ENCODE measurements around the gene STEAP2. TPM values are rescaled to one million over a fixed set of nuclear protein-coding genes. Genes with fewer than 3 reads are reported as not detected.

STEAP2 gene
- total RNA-seq, 1 experiment from 2014 or later = 13.4 TPM

GRCh38 chr7:90216771-90217170, 5.2 kb downstream of the STEAP2 start:
- no peak overlapping the region for H3K27ac ChIP-seq (ENCODE audit: low read depth, low read length)

More at GRCh38 chr7:90216771-90217170, 5.2 kb downstream of the STEAP2 start:
- CTCF ChIA-PET = no interaction called here
- Histone ChIP-seq H3K4me1 (ENCODE audit: control insufficient read depth in 1 of 2, insufficient read depth in 2 of 2, low read length in 2 of 2) (peaks cover 4 to 10% of the 10 kb centered on the region in 2 experiments), H3K4me2 (ENCODE audit: low read length) (no peak overlapping the region), H3K36me3 (ENCODE audit: control insufficient read depth in 1 of 2, insufficient read depth in 2 of 2, low read length in 2 of 2) (no peaks in the 10 kb centered on the region), H3K4me3 (replicated peaks in 1 of 2; ENCODE audit: low read depth in 1 of 2, low read length in 2 of 2) (no peak overlapping the region), H3K27me3 (ENCODE audit: insufficient read depth, low read length) (no peaks in the 10 kb centered on the region), H4K20me1 (ENCODE audit: insufficient read depth) (no peaks in the 10 kb centered on the region), H3K9me2 (ENCODE audit: insufficient read depth) (no peaks in the 10 kb centered on the region), H3K9ac (ENCODE audit: low read length) (no peak overlapping the region), H3K9me3 (ENCODE audit: control insufficient read depth in 1 of 2, insufficient read depth in 1 of 2, low read depth in 1 of 2, low read length in 2 of 2) (no peaks in the 10 kb centered on the region), H3K79me2 (ENCODE audit: insufficient read depth, low read length) (peaks cover 13% of the 10 kb centered on the region; the same call in 1 of the 2 replicates), H2AFZ (ENCODE audit: low read depth, low read length, poor library complexity, severe bottlenecking) (no peak overlapping the region)
- DNase-seq (ENCODE audit: low read depth, low spot score) = no peak
- no TSS peak for BruUV-seq (replicated peaks)
- no peak for ATAC-seq
- intact Hi-C loops (cut with micrococcal nuclease) = no loop called here
- TF ChIP-seq, protein P1, sequence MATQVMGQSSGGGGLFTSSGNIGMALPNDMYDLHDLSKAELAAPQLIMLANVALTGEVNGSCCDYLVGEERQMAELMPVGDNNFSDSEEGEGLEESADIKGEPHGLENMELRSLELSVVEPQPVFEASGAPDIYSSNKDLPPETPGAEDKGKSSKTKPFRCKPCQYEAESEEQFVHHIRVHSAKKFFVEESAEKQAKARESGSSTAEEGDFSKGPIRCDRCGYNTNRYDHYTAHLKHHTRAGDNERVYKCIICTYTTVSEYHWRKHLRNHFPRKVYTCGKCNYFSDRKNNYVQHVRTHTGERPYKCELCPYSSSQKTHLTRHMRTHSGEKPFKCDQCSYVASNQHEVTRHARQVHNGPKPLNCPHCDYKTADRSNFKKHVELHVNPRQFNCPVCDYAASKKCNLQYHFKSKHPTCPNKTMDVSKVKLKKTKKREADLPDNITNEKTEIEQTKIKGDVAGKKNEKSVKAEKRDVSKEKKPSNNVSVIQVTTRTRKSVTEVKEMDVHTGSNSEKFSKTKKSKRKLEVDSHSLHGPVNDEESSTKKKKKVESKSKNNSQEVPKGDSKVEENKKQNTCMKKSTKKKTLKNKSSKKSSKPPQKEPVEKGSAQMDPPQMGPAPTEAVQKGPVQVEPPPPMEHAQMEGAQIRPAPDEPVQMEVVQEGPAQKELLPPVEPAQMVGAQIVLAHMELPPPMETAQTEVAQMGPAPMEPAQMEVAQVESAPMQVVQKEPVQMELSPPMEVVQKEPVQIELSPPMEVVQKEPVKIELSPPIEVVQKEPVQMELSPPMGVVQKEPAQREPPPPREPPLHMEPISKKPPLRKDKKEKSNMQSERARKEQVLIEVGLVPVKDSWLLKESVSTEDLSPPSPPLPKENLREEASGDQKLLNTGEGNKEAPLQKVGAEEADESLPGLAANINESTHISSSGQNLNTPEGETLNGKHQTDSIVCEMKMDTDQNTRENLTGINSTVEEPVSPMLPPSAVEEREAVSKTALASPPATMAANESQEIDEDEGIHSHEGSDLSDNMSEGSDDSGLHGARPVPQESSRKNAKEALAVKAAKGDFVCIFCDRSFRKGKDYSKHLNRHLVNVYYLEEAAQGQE (IDR thresholded peaks at IDR 0.05; ENCODE audit: low read depth) = no peak
- TF ChIP-seq TCF7L2 (IDR thresholded peaks at IDR 0.05; ENCODE audit: borderline replicate concordance, extremely low read depth, insufficient read depth, insufficient read length) = no peak
- TF ChIP-seq, protein P2, sequence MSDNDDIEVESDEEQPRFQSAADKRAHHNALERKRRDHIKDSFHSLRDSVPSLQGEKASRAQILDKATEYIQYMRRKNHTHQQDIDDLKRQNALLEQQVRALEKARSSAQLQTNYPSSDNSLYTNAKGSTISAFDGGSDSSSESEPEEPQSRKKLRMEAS (IDR thresholded peaks at IDR 0.05) = no peak
- TF ChIP-seq POLR2AphosphoS5 (IDR thresholded peaks at IDR 0.05; ENCODE audit: low read depth, low read length) = no peak
- TF ChIP-seq EZH2phosphoT487 (IDR thresholded peaks at IDR 0.05; ENCODE audit: borderline replicate concordance) = no peak
- no peak for TF ChIP-seq POLR2A (IDR thresholded peaks at IDR 0.05; ENCODE audit: borderline replicate concordance, extremely low read depth, insufficient read depth, insufficient read length)
- POLR2A ChIA-PET = no interaction called here
- RAD21 ChIA-PET (ENCODE audit: low non-redundant PET in 1 of 2, low total read pairs in 2 of 2, uncharacterized antibody in 2 of 2, unreplicated experiment in 2 of 2) = no interaction called here

Measured in HCT116 (cell line).